K562 treated with DMSO at 1 percent for 24 hours (cell line): ENCODE data around the gene PRKAR2B. TPM values are rescaled to one million over a fixed set of nuclear protein-coding genes. Genes with fewer than 3 reads are reported as not detected.

Experiments used
- total RNA-seq: library from RNA; unstranded; fragments of 300-600 nt; gene quantifications from 2 replicates; pipeline ENCODE4 v1.2.3, GENCODE V29; 2022; ENCODE audit warnings: low read depth; ENCODE audit not compliant: insufficient read depth

The PRKAR2B gene
- total RNA-seq: 53.9 and 66.7 TPM in 2 replicates

GRCh38 chr7:107044347-107045194, at the start of gene PRKAR2B:
Gene PRKAR2B, plus strand, starts transcription at chr7:107044705. Its CDS starts 203 bp downstream, at chr7:107044908.

GRCh38 chr7:107168233-107169119, 124.0 kb downstream of the PRKAR2B start, which contains the start of gene HBP1:
Gene HBP1, plus strand, starts transcription at chr7:107169003. Its CDS starts 10,891 bp downstream, at chr7:107179894.

Other genes with a start within 250 kb of the PRKAR2B start
- gene PIK3CG, start 179.4 kb upstream of the PRKAR2B start, total RNA-seq: 42.1 and 44.1 TPM in 2 replicates
- 26.9 and 34.3 TPM in 2 replicates for gene HBP1, start 124.3 kb downstream of the PRKAR2B start, total RNA-seq